HG02970 (cell line): Measurements from ENCODE around the gene S100G.

Experiments
- ATAC-seq: cut with Tn5 transposase; IDR thresholded peaks from one replicate; pipeline ENCODE4 v1.9.1; 2021; ENCODE audit warnings: mild to moderate bottlenecking, moderate library complexity, moderate number of reproducible peaks; ENCODE audit not compliant: unreplicated experiment, low FRiP score

S100G gene

GRCh38 chrX:16646366-16647138 is 3.4 kb upstream of the S100G start:
- no peak for ATAC-seq

GRCh38 chrX:16651391-16652024 is 1.6 kb downstream of the S100G start:
- ATAC-seq, result no peak

GRCh38 chrX:16653424-16653823 is 3.5 kb downstream of the S100G start:
- ATAC-seq, result no peak

GRCh38 chrX:16654093-16654492 is 4.1 kb downstream of the S100G start:
- no peak for ATAC-seq

DNA sequence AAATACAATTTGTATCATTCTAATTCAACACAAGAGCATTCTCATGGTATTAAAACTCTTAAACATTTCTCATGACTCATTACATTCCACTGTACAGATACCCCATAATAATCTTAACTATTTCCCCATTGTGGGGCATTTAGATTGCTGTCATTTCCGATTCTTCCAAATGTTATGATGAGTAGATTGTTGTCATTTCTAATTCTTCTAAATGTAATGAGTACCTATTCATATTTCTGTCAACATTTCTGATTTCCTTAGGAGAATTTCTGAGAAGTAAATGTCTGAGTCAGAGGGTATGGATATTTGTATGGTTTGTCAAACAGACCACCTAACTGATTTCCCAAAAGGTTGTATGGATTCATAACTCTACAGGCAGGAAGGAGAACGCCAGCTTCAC is 8.3 kb downstream of the S100G start:
- ATAC-seq, result no peak

GRCh38 chrX:16659321-16659720 is 9.4 kb downstream of the S100G start:
- no peak for ATAC-seq

DNA sequence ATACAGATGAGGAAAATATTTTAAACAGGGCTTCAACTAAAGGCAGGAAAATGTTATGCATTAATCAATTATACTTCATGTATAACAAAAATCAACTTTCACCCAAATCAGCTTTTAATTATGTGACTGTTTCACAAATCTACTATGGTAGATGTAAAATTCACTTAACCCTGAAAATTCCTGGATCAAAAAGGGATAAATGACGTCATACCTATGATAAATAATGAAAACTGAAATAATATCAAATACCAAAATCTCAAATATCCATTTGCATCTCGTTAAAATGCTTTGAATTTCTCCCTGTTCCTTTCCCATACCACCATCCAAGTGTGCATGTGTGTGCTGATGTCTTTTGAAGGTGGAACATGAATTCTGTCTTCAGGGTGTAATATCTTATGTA is 11.5 kb downstream of the S100G start:
- ATAC-seq, result no peak

DNA sequence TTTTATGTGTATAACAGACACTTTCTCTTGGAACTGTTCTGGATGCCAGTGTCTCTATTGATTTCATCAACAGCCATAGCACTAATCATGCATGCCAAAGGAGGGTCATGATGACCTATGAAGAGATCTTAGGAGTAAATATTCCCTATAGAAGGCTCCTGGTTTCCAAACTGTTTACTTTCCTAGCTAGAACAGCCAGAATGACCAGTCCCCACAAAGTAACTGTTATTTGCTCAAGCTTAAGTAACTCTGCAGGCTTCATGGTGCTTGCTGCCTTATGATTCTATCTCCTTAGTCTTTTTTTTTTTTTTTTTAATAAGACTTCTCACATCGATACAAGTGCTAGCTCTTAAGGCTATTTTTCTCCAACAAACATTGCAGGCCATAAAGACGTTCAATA is 12.4 kb downstream of the S100G start:
- ATAC-seq, result no peak

DNA sequence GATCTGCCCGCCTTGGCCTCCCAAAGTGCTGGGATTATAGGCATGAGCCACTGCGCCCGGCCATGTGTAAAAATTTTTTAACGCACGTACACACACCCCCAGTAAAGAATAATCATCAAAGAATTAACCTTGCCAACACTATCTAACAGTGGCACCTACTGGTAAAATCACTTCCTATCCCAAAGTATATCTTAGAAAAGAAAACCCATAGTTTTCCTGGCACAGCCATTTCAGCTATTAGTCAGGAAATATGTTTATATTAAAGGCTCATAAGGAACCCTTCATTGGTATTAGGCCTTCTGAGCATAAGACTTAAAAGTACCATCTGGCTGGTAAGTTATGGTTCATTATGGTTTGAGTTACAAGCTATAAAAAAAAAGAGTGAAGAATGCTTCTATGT is 14.1 kb downstream of the S100G start:
- no peak for ATAC-seq

- ATAC-seq, result no peak
These were observed 14.7 kb downstream of the S100G start for GRCh38 chrX:16664626-16665025.

- ATAC-seq, result no peak
These were observed 15.1 kb downstream of the S100G start for GRCh38 chrX:16665089-16665488.

- no peak for ATAC-seq
These were observed 16.6 kb downstream of the S100G start for GRCh38 chrX:16666541-16666940.

DNA sequence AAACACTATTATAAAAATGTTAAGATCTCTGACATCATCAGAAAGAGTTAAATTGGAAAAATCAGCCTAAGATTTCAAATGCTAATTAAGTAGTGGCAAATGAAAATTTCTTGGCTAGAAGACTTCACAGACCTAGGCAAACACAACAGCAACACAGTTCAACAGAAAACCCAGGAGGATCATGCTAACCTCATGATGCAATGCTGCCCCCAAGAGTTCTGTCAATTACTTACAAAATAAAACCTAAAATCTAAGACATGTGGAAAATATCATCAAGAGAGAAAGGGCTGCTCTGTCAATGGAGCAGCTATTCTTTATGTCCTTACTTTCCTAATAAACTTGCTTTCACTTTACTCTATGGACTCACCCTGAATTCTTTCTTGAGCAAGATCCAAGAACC is 21.0 kb downstream of the S100G start:
- ATAC-seq, result no peak

- no peak for ATAC-seq
These were observed 28.7 kb downstream of the S100G start for GRCh38 chrX:16678689-16679088.

DNA sequence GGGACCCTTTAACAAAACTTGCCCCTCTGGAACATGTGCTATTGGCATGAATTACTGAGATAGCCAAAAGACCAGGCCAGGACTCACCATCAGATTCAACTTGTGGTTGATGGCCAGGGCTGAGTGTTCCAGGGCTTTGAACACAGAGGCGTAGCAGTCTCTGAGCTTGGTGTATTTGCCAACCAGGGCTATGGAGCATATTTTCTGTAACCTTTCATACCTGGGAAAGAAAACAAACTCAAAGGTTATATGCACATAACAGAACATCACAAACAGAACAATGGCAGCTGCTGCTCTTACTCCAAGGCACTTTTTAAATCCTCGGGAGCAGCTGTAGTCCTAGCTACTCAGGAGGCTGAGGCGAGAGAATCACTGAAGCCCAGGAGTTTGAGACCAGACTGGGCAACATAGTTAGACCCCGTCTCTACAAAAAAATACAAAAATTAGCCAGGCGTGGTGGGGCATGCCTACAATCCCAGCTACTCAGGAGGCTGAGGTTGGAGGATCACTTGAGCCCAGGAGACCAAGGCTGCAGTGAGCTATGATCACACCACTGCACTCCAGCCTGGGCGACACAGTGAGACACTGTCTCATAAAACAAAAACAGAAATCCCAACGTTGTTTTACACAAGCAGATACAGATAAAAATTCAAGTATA is 33.2 kb downstream of the S100G start:
- ATAC-seq, result no peak

- no peak for ATAC-seq
These were observed 37.6 kb downstream of the S100G start for GRCh38 chrX:16687514-16687913.

DNA sequence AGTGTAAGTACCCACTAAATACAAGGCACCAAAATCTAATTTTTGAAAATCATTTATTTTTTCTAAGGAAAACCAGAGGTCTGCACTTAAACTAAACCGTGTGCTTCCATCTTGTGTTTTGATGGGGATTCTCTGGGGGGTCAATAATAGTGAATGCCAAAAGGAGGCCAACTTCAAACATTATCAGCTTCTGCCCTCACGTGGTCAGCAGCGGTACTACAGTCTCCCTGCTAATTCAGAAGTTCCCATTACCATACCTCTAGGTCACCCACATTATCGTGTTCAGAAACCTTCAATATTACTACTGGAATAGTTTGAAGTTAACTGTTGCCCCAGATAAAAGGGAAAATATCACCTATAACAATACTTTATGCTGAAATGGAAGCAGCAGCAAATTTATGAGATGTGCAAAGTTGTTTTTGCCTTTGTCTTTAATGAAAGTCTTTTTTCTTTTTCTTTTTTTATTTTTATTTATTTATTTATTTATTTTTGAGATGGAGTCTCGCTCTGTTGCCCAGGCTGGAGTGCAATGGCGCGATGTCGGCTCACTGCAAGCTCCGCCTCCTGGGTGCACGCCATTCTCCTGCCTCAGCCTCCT is 45.2 kb downstream of the S100G start:
- peak; percentile 74 for ATAC-seq

DNA sequence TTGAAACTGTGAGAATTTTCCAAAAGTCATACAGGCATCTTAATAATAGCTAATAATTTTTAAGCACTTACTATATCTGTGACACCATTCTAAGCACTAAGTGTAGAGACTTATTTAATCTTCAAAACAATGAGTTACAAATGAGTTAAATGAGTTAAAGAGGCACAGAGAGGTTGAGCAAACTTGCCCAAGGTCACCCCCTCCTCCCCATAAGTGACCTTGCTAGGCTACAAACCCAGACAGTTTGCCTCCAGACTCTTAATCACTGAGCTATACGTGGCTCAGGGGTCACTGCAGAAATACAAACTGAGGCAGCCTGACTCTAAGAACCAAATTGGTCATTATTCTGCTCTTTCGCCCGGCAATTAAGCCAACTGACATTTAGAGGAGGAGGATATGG is 47.0 kb downstream of the S100G start:
- ATAC-seq, result no peak

- no peak for ATAC-seq
These were observed 49.4 kb downstream of the S100G start for GRCh38 chrX:16699389-16699788.

GRCh38 chrX:16700734-16701133 is 50.8 kb downstream of the S100G start:
- no peak for ATAC-seq
